Activated CD8-positive, alpha-beta memory T cell treated with anti-CD3 and anti-CD28 coated beads for 1 hour (primary cell): Measurements from ENCODE around the gene LEF1.

Experiments
- DNase-seq, 2 donors: peaks; one replicate each; pipeline ENCODE4 v3.0.0-alpha.2; 2020; ENCODE audit warnings: low read depth in 1 of 2; ENCODE audit errors: extremely low read depth in 1 of 2

LEF1 gene

GRCh38 chr4:108005807-108006206 is 162.9 kb downstream of the LEF1 start:
- no peak for DNase-seq

GRCh38 chr4:108004646-108005045 is 164.1 kb downstream of the LEF1 start:
- DNase-seq: no peak

GRCh38 chr4:108003982-108004515 is 164.7 kb downstream of the LEF1 start:
- no peak for DNase-seq

GRCh38 chr4:108001540-108002135 is 167.1 kb downstream of the LEF1 start:
- DNase-seq: no peak

GRCh38 chr4:107999932-108000539 is 168.7 kb downstream of the LEF1 start:
- DNase-seq: no peak

GRCh38 chr4:107997794-107998193 is 170.9 kb downstream of the LEF1 start:
- no peak for DNase-seq
